Hematopoietic multipotent progenitor cell treated with erythropoietin and hydrocortisone succinate and interleukin-3 and kit ligand, for 17 days (in vitro differentiated cells): ENCODE results near the gene SHC1.
"Not testable (repeated sequence)": the region's sequence is repeated elsewhere in the genome, so short reads cannot be mapped to it uniquely, and the experiment has no call there.

Source experiments
- DNase-seq: peaks from one replicate; pipeline ENCODE4 v3.0.0-alpha.2; 2015; ENCODE audit warnings: low spot score

Gene SHC1

DNA sequence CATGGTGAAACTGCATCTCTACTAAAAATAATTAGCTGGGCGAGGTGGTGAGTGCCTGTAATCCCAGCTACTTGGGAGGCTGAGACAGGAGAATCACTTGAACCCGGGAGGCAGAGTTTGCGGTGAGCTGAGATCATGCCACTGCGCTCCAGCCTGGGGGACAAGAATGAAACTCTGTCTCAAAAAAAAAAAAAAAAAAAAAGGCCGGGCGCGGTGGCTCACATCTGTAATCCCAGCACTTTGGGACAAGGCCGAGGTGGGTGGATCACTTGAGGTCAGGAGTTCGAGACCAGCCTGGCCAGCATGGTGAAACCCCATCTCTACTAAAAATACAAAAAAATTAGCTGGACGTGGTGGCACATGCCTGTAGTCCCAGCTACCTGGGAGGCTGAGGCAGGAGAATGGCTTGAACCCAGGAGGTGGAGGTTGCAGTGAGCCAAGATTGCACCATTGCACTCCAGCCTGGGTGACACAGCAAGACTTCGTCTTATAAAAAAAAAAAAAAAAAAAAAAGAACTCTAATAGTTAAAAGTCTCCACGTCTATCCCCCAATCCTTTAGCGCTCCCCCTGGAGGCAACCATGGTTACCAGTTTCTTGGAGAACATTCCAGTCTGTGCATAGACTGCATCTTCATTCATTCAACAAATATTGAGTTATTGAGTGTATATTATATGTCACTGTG, 24.9 kb upstream of the SHC1 start:
- DNase-seq: peak; percentile 88

DNA sequence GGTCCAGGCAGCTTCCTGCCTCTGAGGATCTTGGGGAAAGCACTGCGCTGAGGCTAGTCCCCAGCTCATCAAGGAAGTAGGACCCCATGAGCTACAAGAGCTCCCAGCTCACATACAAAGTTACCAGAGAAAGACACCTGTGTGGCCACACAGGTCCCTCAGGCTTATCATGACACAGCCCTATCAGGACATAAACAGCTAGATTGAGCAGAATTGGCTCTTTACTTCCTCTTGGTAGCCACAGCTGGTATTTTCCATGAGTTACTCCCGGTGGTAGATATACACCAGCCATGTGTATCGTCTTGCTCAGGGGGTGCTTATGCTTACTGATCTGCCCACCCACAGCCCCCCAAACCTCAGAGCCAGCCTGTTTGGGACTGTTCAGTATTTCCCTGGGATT, 24.0 kb upstream of the SHC1 start:
- DNase-seq: no peak

DNA sequence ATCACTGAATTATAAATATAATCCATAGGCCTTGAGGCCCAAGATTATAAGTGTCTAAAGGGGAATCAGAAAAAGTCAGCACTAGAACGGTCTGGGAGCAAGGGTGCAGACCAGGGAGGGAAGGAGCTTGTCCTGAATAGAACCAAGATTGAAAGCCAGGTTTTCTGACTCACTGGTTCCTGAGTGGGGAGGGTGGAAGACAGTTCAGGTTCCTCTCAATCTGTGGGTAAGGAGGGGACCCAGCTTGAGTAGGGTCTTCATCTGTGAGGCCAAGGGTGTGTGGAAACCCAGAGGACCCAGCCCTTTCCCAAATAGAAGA, 23.7 kb upstream of the SHC1 start:
- DNase-seq: no peak

DNA sequence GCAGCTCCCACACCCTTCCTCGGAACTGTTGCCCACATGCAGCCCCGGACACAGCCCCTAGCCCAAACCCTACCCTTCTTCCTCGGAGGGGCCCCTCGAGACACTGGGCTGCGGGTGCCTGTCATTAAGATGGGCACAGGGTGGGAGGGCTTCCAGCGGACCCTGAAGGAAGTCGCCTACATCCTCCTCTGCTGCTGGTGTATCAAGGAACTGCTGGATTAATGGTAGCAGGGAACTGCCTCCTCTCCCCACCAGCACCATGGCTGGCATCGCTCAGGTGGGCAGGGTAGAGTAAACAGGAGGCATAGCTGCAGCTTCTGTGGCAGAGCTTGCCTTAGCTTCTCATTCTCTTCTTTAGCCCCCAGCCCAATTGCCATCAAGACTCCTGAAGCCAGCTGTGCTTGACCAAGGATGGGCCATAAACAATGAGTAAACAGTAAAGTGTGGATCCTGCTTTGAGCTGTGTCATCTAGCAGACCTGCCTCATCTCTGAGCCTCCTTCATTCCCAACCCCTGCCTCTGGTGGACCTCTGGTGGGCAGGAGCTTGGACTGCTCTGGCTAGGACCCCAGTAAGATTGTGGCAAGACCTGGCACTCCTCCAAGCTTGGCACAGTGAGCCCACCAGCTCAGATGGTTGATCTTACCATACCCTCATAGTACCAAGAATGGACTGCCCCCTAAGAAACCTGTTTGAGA, 23.2 kb upstream of the SHC1 start, which contains the start of gene LENEP:
LENEP (plus strand) TSS at position 15 of the 697 bp plus-strand sequence; CDS start at position 37, 22 bp downstream.
- DNase-seq: no peak

DNA sequence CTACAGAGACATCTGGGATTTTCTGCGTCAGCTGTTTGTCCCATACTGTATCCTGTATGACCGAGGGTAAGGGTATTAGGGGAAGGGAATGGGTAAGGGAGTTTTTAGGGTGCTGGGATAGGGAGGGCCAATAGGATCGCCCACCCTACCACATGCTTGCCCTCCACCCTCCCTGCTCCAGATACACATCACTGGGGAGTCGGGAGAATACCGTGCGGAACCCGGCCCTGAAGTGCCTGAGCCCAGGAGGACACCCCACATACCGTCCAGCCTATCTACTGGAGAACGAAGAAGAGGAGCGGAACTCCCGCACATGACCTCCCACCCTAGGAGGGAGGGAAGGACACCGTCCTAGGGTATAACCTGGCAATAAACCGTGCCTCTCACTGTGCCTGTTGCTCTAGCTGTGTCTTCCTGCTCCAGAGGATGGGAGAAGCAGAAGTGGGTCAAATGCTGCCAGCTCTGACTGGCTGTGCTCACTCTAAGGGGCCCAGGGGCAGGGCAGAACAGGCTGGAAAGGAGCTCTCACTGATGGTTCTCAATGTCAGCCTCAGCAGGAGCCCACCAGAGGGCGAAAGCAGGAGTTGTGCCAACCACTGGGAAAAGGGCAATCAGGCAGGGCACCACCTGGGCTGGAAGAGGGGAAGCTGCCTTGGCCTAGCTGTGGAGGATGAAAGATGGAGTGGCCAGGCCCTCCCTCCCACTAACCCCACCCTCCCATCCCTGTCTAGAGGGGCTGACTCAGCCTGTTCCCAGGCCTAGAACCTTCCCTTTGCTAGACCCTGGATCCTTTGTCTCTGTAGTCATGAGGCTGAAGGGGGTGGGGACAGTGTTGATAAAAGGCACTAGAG, 22.4 kb upstream of the SHC1 start:
- peak; percentile 58 for DNase-seq

DNA sequence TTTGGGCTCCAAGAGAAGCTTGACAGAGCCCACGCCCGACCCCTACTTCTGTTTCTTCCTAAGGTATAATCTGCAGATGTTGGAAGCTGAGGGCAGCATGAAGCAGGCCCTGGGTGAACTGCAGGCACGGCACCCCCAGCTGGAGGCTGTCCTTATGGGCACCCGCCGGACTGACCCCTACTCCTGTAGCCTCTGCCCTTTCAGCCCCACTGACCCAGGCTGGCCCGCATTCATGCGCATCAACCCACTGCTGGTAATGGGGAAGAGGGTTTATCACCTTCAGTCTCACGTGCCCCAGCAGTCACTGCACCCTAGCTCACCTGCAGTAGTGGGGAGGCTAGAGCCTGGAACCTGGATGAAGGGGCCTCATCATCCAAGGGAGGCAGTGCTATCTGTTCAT, 19.7 kb upstream of the SHC1 start:
- no peak for DNase-seq

DNA sequence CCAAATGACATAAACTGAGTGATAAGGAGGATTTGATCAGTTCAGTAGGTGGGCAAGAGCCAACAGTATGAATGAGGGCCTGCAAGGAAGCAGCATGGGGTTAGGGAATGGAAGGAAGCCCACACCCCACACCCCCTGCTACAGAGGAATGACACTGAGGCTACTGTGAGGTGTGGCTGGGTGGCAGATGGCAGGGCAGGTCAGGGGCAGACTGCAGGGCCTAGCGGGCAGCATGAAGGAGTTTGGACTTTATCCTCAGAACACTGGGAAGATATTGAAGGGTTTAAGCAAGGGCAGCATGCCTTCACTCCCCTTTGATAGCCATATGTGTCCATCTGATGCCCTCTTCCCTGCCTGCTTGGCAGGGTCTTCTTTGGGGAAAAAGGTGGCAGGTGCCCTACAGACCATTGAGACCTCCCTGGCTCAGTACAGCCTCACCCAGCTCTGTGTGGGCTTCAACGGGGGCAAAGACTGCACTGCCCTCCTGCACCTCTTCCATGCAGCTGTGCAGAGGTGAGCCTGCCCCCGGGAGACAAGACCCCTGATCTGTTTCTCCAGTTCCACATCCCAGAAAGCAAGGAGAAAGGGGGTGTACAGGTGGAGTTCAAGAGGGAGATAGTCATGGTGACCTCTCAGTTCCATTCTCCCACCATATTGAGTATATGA, 18.8 kb upstream of the SHC1 start:
- no peak for DNase-seq

DNA sequence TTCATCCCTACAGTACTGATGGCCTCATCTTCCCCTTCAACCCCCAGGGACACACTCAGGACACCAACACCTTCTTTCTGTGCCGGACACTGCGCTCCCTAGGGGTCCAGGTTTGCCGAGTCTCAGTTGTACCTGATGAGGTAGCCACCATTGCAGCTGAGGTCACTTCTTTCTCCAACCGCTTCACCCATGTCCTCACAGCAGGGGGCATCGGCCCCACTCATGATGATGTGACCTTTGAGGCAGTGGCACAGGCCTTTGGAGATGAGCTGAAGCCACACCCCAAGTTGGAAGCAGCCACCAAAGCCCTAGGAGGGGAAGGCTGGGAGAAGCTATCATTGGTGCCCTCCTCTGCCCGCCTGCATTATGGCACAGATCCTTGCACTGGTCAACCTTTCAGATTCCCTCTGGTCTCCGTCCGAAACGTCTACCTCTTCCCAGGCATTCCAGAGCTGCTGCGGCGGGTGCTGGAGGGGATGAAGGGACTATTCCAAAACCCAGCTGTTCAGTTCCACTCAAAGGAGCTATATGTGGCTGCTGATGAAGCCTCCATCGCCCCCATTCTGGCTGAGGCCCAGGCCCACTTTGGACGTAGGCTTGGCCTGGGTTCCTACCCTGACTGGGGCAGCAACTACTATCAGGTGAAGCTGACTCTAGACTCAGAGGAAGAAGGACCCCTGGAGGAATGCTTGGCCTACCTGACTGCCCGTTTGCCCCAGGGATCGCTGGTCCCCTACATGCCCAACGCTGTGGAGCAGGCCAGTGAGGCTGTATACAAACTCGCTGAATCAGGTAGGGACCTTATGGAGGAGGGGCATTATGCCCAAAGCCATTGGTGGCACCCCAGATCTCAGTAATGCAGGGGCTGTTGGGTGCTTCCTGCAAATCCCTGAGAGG, 17.8 kb upstream of the SHC1 start:
- peak; percentile 54 for DNase-seq

DNA sequence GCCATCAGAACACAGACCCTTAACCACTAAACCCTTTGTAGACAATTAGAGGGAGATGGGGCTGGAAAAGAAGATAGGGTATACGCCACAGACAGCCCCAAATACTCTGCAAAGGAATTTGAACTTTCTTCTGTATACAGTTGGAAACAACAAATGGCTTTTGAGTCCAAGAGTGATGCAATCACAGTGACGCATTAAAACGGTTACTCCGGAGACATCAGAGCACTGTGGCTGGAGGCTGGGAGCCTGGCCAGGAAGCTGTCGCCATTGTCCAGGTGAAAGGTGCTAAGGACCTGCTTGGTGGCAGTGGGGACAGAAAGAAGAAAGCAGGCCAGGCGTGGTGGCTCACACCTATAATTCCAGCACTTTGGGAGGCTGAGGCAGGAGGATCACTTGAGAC, 16.8 kb upstream of the SHC1 start:
- no peak for DNase-seq

DNA sequence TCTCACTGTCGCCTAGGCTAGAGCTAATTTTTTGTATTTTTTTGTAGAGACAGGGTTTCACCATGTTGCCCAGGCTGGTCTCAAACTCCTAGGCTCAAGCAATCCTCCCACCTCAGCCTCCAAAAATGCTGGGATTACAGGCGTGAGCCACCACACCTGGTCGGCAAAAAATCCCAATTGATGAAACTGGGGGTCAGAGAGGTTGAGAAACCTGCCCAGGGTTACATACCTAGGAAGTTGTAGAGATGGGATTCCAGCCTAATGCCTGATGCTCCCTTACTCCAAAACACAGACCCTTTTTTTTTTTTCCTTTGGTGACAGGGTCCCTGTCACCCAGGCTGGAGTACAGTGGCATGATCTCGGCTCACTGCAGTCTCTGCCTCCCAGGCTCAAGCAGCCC, 16.2 kb upstream of the SHC1 start:
- DNase-seq: not testable (repeated sequence)

DNA sequence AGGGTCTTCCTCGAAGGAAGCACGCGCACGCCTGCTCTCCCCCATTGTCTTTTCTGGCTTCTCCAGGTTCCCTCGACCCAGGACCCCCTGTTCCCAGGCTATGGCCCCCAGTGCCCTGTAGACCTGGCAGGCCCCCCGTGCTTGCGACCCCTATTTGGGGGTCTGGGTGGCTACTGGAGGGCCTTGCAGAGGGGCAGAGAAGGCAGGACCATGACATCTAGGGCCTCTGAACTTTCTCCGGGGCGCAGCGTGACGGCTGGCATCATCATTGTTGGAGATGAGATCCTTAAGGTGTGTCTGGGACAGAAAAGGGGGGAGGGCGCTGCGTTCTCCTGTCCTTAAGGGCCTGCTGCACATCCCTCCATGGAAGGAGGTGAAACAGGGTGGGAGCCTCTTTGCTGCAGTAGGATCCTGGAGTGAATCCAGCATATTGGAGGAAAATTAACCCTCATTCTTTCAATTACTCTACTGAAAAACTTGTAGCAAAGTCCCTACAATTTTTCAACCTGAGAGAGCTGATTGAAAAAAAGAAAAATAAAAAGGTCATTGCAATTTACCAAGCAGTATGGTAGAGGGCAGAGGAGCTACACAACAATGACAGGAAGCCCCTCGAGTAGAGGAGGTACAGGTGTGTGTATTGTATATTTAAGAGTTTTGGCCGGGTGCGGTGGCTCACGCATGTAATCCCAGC, 13.4 kb upstream of the SHC1 start:
- no peak for DNase-seq

DNA sequence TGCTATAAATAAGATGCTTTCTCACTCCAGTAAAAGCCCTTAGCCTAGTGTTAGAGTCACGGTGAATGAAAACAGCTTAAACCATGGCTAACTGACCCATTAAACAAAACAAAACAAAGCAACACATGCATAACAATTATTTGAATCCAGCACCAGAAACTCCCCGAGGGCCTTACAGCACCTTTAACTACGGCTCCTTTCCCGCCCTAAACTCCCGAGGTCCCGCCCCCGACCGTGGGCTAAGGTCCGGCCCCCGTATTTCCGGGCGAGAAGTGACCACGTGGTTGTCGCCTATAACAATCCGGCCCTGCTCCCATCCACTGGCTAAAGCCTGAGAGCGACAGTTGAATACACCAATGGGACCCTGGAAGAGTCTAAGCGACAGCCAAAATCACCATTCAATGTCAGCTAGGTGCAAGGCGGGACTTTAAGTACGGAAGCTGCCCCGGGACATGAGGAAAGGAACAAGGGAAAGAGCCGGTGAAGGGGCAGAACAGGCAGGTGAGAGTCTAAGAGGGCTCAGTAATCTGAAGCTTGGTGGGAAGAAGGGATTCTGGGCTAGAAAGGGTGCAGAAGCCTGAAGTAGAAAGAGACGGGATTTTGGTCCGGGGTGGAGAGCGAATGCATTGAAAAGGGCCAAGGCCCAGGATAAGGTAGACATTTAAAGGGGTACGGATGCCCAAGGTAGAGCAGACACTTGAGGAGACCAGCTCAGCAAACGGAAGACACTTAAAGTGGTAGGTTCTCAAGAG, 12.5 kb upstream of the SHC1 start, which contains the start of gene FLAD1:
FLAD1 (plus strand) TSS at position 448 of the 752 bp plus-strand sequence. CDS start 351 bp downstream, outside the sequence.
- peak; percentile 97 for DNase-seq

DNA sequence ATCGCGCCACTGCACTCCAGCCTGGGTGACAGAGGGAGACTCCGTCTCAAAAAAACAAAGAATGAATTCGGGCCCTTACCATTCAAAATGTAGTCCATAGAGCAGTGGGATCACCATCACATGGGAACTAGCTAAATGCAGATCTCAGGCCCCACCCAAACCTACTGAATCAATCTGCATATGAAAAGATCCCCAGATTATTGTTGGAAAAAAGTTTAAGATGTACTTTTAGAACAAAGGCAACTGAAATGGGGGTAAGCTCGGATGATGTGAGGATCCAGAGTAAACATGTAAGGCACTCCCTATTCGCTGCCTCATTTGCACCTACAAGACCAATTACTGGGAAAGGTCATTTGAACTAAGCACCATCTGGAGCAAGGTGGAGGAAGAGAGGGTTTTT, 11.8 kb upstream of the SHC1 start:
- DNase-seq: no peak

DNA sequence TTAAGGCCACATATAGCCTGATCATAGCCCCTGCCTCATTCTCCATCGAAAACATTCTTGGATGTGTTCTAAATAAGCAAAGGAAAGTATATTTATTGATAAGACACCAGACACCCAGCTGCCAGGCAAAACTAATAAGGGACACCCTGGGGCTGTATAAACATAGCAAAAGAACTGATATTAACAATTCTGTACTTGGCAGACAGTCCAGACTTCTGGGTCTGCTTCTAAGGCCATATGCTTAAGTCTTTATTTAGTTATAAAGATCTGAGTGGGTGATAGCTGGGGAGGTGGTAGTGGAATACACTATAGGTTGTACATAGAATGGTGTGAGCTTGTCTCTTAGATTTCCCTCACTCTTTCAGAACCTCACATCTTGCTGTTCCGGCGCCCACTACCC, 7.8 kb upstream of the SHC1 start:
- no peak for DNase-seq

DNA sequence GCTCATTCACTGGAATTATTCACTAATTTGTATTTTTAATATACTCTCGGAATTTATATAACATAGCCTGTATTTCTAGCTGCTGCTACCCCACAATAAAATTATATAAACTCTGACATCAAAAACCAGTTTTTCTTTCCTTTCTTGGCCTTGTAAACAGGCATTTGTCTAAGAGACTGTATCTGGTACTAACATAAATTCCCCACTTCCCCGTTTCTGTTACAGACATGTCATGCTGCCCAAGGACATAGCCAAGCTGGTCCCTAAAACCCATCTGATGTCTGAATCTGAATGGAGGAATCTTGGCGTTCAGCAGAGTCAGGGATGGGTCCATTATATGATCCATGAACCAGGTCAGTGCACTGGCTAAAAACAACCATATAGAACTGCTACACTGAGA, 7.2 kb upstream of the SHC1 start:
- not testable (repeated sequence) for DNase-seq

DNA sequence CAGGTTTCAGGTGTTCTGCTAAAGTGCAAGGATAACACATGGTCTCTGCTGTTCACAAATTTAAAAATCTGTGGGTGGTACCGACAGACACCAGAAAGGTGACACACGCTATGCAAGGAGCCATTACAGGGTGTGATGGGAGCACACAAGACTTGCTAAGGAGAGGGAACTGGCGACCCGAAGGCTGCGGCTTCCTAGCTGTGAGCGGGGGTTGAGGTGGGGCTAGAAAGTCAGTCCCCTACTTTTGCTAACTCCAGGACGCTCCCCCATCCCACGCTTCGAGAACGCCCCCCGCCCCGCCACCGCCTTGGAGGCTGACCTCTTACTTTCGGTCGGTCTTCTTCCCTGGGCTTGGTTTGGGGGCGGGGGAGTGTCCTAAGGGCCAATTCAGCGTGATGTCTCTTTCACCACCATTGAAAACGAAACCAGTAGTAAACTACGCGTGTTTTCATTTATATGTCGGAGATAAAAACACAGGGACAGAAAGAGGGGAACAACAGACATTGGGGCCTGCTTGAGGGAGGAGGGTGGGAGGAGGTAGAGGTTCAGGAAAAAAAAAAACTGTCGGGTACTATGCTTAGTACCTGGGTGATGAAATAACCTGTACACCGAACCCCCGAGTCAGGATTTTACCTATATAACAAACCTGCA, 5.0 kb upstream of the SHC1 start:
- DNase-seq: peak; percentile 67

DNA sequence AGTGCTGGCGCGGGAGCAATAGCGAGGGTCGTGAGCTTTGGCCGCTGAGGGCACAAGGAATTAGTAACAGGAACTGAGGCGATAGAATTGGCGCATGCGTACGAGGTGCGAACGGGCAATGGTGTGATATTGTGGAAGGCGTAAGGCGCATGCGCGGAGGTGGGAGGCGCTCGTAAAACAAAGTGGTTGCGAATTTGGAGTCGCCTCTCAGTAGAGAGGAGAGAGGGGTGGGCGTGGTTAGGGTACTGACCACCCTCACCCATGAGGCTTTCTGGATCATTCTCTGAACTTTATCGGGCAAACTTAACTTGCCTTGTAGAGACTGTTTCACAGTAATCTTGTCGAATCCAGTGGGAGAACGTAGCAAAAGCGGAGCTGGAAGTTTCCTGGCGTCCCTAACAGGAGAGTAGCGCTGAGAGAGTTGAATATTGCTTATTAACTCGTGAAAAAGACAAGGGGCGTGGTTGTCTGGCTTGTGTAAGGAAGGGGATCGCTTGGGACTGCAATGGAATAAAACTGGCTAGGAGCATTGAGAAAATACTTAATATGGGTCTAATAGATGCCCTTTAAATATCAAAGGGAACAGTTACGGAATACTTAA, 4.4 kb upstream of the SHC1 start:
- peak; percentile 100 for DNase-seq

DNA sequence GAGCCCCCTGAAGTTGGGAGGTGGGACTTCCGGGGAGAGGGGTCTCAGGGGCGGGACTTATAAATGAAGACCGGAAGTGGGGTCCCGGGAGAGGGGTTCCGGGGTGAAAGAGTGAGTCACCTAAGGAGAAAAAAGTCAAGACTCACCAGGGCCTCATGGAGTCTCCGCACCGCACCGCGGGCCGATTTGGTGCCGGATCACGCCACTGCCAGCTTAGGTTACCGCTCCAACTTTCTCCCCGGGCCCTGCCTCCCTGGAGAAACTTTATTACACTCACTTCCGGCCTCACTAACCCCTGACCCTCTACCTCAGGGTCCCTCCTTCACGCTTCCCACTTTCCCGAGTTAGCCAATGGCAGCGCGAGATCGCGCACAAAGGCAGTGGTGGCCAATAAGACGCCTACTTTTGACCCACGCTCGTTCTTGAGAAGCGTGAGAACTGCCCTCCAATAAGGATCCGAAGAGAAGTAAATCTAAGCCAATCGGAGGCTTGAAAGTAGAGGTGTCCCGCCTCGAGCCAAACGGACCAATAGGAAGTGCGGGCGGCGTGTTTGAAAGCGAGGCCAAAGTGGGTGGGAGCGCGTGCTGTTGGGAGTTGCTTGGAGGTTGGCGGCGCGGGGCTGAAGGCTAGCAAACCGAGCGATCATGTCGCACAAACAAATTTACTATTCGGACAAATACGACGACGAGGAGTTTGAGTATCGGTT, 3.7 kb upstream of the SHC1 start, which contains the start of gene CKS1B:
CKS1B (plus strand) TSS at position 580 of the 706 bp plus-strand sequence; CDS start at position 645, 65 bp downstream.
- DNase-seq: peak; percentile 99
